ENCODE data around the gene EBF3. TPM values are rescaled to one million over a fixed set of nuclear protein-coding genes. Genes with fewer than 3 reads are reported as not detected.

EBF3 gene
- total RNA-seq, 1 donor from 2014 or later, result 0.07 TPM

DNA sequence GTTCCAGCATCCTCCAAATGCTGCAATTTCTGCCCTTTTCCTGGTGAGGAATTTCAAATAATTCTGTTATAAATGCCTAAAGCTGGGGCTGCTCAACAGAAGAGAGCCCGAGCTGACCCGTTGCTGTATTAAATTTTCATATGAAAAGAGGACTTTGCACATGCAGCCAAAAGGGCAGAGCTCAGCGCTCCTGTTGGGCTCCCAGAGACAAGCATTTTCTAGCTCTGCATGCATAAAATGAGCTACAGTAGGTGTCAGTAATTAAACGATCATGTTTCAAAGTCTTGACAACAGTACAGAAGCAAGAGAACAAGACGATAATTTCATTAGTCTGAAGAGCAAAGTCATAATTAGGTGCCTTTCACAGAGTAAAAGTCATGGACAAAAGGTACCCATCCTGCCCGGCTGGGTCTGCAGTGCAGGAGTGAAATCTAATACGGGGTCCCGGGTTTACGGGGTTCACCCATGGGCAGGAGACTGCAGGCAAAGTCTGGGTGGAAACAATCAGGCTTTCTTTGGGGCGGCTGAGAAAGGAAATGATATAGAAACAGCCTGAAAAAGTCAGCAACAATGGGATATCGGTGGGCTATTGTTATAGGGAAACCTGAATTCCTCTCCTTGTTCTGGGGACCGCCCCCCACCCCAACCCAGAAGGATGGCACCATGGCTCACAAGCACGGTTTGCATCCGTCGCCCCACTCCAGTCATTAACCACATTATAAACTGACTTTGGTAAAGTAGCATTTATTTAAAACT is 66.0 kb downstream of the EBF3 start:
- no peaks in the 10 kb centered on the region for H4K20me1 ChIP-seq (ENCODE audit: insufficient read depth, low read length)
- TF ChIP-seq, protein P1, sequence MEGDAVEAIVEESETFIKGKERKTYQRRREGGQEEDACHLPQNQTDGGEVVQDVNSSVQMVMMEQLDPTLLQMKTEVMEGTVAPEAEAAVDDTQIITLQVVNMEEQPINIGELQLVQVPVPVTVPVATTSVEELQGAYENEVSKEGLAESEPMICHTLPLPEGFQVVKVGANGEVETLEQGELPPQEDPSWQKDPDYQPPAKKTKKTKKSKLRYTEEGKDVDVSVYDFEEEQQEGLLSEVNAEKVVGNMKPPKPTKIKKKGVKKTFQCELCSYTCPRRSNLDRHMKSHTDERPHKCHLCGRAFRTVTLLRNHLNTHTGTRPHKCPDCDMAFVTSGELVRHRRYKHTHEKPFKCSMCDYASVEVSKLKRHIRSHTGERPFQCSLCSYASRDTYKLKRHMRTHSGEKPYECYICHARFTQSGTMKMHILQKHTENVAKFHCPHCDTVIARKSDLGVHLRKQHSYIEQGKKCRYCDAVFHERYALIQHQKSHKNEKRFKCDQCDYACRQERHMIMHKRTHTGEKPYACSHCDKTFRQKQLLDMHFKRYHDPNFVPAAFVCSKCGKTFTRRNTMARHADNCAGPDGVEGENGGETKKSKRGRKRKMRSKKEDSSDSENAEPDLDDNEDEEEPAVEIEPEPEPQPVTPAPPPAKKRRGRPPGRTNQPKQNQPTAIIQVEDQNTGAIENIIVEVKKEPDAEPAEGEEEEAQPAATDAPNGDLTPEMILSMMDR (IDR thresholded peaks at IDR 0.05; ENCODE audit: insufficient read depth, low read depth, low read length), result no peak
- no peak for TF ChIP-seq EZH2 (IDR thresholded peaks at IDR 0.05; ENCODE audit: insufficient read depth, low read length)
- H3K27ac ChIP-seq (ENCODE audit: low read depth, low read length), result no peak overlapping the region
- no peak for FAIRE-seq
- H3K27me3 ChIP-seq (ENCODE audit: insufficient read depth, low read length), result peaks cover 11% of the 10 kb centered on the region
- no peak overlapping the region for H3K9ac ChIP-seq (ENCODE audit: low read length)
- H3K4me3 ChIP-seq (ENCODE audit: insufficient read depth, low read depth, low read length), result no peak overlapping the region
- H3K9me3 ChIP-seq (ENCODE audit: insufficient read depth, low read depth, low read length), result peaks cover 3% of the 10 kb centered on the region
- Mint-ChIP-seq H3K27me3 (ENCODE audit: low read depth, unreplicated experiment) (peaks cover 62% of the 10 kb centered on the region), H3K9me3 (ENCODE audit: unreplicated experiment) (peaks cover 2% of the 10 kb centered on the region), H3K27ac (ENCODE audit: unreplicated experiment) (no peak overlapping the region), H3K36me3 (ENCODE audit: low read depth, unreplicated experiment) (no peaks in the 10 kb centered on the region), H3K4me1 (ENCODE audit: low read depth, unreplicated experiment) (no peaks in the 10 kb centered on the region), H3K4me3 (ENCODE audit: unreplicated experiment) (no peak overlapping the region)
- no peaks in the 10 kb centered on the region for H3K4me1 ChIP-seq (ENCODE audit: insufficient read depth, low read length)
- no peaks in the 10 kb centered on the region for H3K36me3 ChIP-seq (ENCODE audit: insufficient read depth, low read length)
- no peak overlapping the region for H2AFZ ChIP-seq (ENCODE audit: low read depth, low read length)
- no peak for DNase-seq (ENCODE audit: low read depth)
- H3K79me2 ChIP-seq (ENCODE audit: insufficient read depth, low read length), result no peaks in the 10 kb centered on the region
- H3K4me2 ChIP-seq (ENCODE audit: low read length), result no peak overlapping the region

DNA sequence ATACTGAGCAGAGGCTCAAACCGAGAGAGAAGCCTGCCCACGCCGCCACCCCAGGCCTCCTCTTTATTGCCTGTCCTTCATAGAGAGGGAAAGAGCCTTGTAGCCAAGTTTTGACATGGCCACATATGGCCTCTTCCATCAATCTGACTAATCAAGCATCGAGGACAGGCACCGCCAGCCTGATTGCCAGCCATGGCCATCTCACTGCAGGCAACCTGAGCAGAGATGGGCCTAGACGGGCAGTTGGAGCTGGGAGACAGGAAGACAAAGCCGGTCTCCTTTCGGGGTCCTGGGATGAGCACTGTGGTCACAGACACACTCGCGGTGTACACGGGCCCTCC is 67.2 kb downstream of the EBF3 start:
- Mint-ChIP-seq H3K4me3 (ENCODE audit: unreplicated experiment) (no peak overlapping the region), H3K27ac (ENCODE audit: unreplicated experiment) (no peak overlapping the region), H3K27me3 (ENCODE audit: low read depth, unreplicated experiment) (peaks cover 52% of the 10 kb centered on the region), H3K9me3 (ENCODE audit: unreplicated experiment) (peaks cover 2% of the 10 kb centered on the region), H3K4me1 (ENCODE audit: low read depth, unreplicated experiment) (no peaks in the 10 kb centered on the region), H3K36me3 (ENCODE audit: low read depth, unreplicated experiment) (no peaks in the 10 kb centered on the region)
- H3K27ac ChIP-seq (ENCODE audit: low read depth, low read length), result no peak overlapping the region
- FAIRE-seq (no peak), DNase-seq (ENCODE audit: low read depth) (no peak)
- no peak overlapping the region for H2AFZ ChIP-seq (ENCODE audit: low read depth, low read length)
- H3K27me3 ChIP-seq (ENCODE audit: insufficient read depth, low read length), result peaks cover 11% of the 10 kb centered on the region
- H3K4me1 ChIP-seq (ENCODE audit: insufficient read depth, low read length), result no peaks in the 10 kb centered on the region
- no peak overlapping the region for H3K4me2 ChIP-seq (ENCODE audit: low read length)
- H3K36me3 ChIP-seq (ENCODE audit: insufficient read depth, low read length), result no peaks in the 10 kb centered on the region
- TF ChIP-seq, protein P1 (IDR thresholded peaks at IDR 0.05; ENCODE audit: insufficient read depth, low read depth, low read length), result no peak
- TF ChIP-seq EZH2 (IDR thresholded peaks at IDR 0.05; ENCODE audit: insufficient read depth, low read length), result no peak
- no peak overlapping the region for H3K4me3 ChIP-seq (ENCODE audit: insufficient read depth, low read depth, low read length)
- H4K20me1 ChIP-seq (ENCODE audit: insufficient read depth, low read length), result no peaks in the 10 kb centered on the region
- H3K9me3 ChIP-seq (ENCODE audit: insufficient read depth, low read depth, low read length), result peaks cover 3% of the 10 kb centered on the region
- H3K9ac ChIP-seq (ENCODE audit: low read length), result no peak overlapping the region
- H3K79me2 ChIP-seq (ENCODE audit: insufficient read depth, low read length), result no peaks in the 10 kb centered on the region

DNA sequence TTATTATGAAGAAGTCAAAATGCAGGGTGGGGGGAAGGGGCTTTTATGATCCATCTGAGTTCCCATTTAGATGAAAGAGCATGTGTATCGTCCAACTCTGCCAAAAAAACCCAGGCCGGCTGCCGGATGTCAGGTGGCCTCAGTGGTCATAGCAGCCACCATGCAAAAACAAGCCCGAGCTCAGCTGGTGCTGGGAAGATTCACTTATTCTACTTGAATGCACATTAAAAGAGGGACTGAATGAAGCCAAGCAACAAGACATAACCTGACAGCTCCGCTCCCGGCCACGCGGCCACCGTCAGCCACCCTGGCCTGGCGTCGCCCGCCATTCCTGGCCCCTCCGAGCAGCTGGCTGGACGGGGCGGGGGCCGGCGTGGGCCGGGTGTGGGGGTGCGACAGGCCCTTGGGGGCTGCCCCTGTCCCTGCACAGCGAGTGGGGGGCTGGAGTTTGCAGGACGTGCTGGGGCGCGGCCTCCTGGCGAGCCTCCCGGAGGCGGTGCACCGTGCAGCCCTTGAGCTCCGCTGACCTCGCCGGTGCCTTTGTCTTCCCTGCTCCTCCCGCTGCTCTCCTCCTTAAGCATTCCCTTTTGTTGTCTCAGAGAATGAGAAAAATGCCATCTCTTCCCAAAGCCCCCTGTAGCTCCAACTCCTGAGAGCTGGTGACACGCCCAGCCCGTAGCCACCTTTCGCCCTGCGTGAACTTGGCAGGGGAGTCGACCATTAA is 67.8 kb downstream of the EBF3 start:
- Histone ChIP-seq H3K4me1 (ENCODE audit: insufficient read depth, low read length) (no peaks in the 10 kb centered on the region), H3K4me3 (ENCODE audit: insufficient read depth, low read depth, low read length) (no peak overlapping the region), H3K27ac (ENCODE audit: low read depth, low read length) (no peak overlapping the region), H3K9me3 (ENCODE audit: insufficient read depth, low read depth, low read length) (peaks cover 3% of the 10 kb centered on the region), H2AFZ (ENCODE audit: low read depth, low read length) (no peak overlapping the region), H3K79me2 (ENCODE audit: insufficient read depth, low read length) (no peaks in the 10 kb centered on the region), H4K20me1 (ENCODE audit: insufficient read depth, low read length) (no peaks in the 10 kb centered on the region), H3K36me3 (ENCODE audit: insufficient read depth, low read length) (no peaks in the 10 kb centered on the region), H3K9ac (ENCODE audit: low read length) (no peak overlapping the region), H3K4me2 (ENCODE audit: low read length) (no peak overlapping the region), H3K27me3 (ENCODE audit: insufficient read depth, low read length) (peaks cover 9% of the 10 kb centered on the region)
- Mint-ChIP-seq H3K4me3 (ENCODE audit: unreplicated experiment) (no peak overlapping the region), H3K4me1 (ENCODE audit: low read depth, unreplicated experiment) (no peaks in the 10 kb centered on the region), H3K36me3 (ENCODE audit: low read depth, unreplicated experiment) (no peaks in the 10 kb centered on the region), H3K9me3 (ENCODE audit: unreplicated experiment) (peaks cover 2% of the 10 kb centered on the region), H3K27me3 (ENCODE audit: low read depth, unreplicated experiment) (peaks cover 48% of the 10 kb centered on the region), H3K27ac (ENCODE audit: unreplicated experiment) (no peak overlapping the region)
- no peak for TF ChIP-seq EZH2 (IDR thresholded peaks at IDR 0.05; ENCODE audit: insufficient read depth, low read length)
- TF ChIP-seq, protein P1 (IDR thresholded peaks at IDR 0.05; ENCODE audit: insufficient read depth, low read depth, low read length), result no peak
- FAIRE-seq (no peak), DNase-seq (ENCODE audit: low read depth) (no peak)

All from astrocyte (in vitro differentiated cells and primary cell).